ENCODE measurements around the gene POLR2E. TPM values are rescaled to one million over a fixed set of nuclear protein-coding genes. Genes with fewer than 3 reads are reported as not detected.

Gene POLR2E
- polyA plus RNA-seq, 3 donors: 183 to 222 (median 195) TPM

- peaks cover 52 to 72% of the 10 kb centered on the region in 2 donors for H3K36me3 ChIP-seq (replicated peaks in 1 of 2; ENCODE audit: control insufficient read depth in 1 of 2, insufficient read depth in 2 of 2, low read length in 2 of 2)
- no peak overlapping the region for H3K9ac ChIP-seq (ENCODE audit: insufficient read depth, low read length, poor library complexity, severe bottlenecking)
- H4K20me1 ChIP-seq (ENCODE audit: insufficient read depth, low read length): peaks cover 10% of the 10 kb centered on the region
- peaks cover 3% of the 10 kb centered on the region for H3K4me1 Mint-ChIP-seq
- DNase-seq: no peak
- peak overlapping the region in 1 of 7 donors; percentile 31 for H3K27ac Mint-ChIP-seq
- no peaks in the 10 kb centered on the region for H3K4me1 ChIP-seq (ENCODE audit: control insufficient read depth in 1 of 2, insufficient read depth in 2 of 2, low read length in 2 of 2)
- H3K79me2 ChIP-seq (ENCODE audit: insufficient read depth, low read length): no peaks in the 10 kb centered on the region
- H3K27ac ChIP-seq (ENCODE audit: low read depth in 1 of 2, low read length in 2 of 2): no peak overlapping the region
- H3K27me3 Mint-ChIP-seq (ENCODE audit: low read depth in 3 of 3): peaks cover 0 to 9% (median 0%) of the 10 kb centered on the region in 3 donors
- no peaks in the 10 kb centered on the region for H3K27me3 ChIP-seq (ENCODE audit: control insufficient read depth in 2 of 2, insufficient read depth in 2 of 2, low read length in 2 of 2)
- peaks cover 17 to 34% (median 28%) of the 10 kb centered on the region in 7 donors for H3K9me3 Mint-ChIP-seq
- intact Hi-C loops (cut with micrococcal nuclease): no loop called here
- no peak overlapping the region for H3K4me3 Mint-ChIP-seq
- no peak overlapping the region for H3K4me3 ChIP-seq (replicated peaks in 1 of 3; ENCODE audit: low read depth in 2 of 3, low read length in 3 of 3)
- H2AFZ ChIP-seq (ENCODE audit: insufficient read depth, low read depth, low read length, poor library complexity, severe bottlenecking): no peak overlapping the region
- H3K36me3 Mint-ChIP-seq: peaks cover 60 to 63% of the 10 kb centered on the region in 2 donors
- TF ChIP-seq CTCF (IDR thresholded peaks at IDR 0.05): no peak
- 87% methylated on average over 10 of the region's 14 CpGs for WGBS (ENCODE audit: insufficient coverage)
- H3K4me2 ChIP-seq (replicated peaks; ENCODE audit: extremely low read depth, low read length, poor library complexity, severe bottlenecking): no peak overlapping the region
- H3K9me3 ChIP-seq (replicated peaks in 1 of 2; ENCODE audit: control insufficient read depth in 1 of 2, insufficient read depth in 1 of 2, low read length in 2 of 2): peaks cover 21 to 25% of the 10 kb centered on the region in 2 donors
Observed at GRCh38 chr19:1055028-1055425, 40.1 kb downstream of the POLR2E start.

- Mint-ChIP-seq H3K27me3 (ENCODE audit: low read depth in 3 of 3) (peaks cover 0 to 9% (median 0%) of the 10 kb centered on the region in 3 donors), H3K4me3 (no peak overlapping the region), H3K27ac (peak overlapping the region in 1 of 7 donors; percentile 30), H3K9me3 (peaks cover 17 to 34% (median 28%) of the 10 kb centered on the region in 7 donors), H3K36me3 (peaks cover 56 to 63% of the 10 kb centered on the region in 2 donors), H3K4me1 (peaks cover 3% of the 10 kb centered on the region)
- H2AFZ ChIP-seq (ENCODE audit: insufficient read depth, low read depth, low read length, poor library complexity, severe bottlenecking): no peak overlapping the region
- H3K4me2 ChIP-seq (replicated peaks; ENCODE audit: extremely low read depth, low read length, poor library complexity, severe bottlenecking): no peak overlapping the region
- intact Hi-C loops (cut with micrococcal nuclease): no loop called here
- H3K36me3 ChIP-seq (replicated peaks in 1 of 2; ENCODE audit: control insufficient read depth in 1 of 2, insufficient read depth in 2 of 2, low read length in 2 of 2): peaks cover 52 to 72% of the 10 kb centered on the region in 2 donors
- WGBS (ENCODE audit: insufficient coverage): 94% methylated on average over 13 of the region's 28 CpGs
- H3K9ac ChIP-seq (ENCODE audit: insufficient read depth, low read length, poor library complexity, severe bottlenecking): no peak overlapping the region
- H3K9me3 ChIP-seq (replicated peaks in 1 of 2; ENCODE audit: control insufficient read depth in 1 of 2, insufficient read depth in 1 of 2, low read length in 2 of 2): peaks cover 21 to 25% of the 10 kb centered on the region in 2 donors
- DNase-seq: no peak
- no peaks in the 10 kb centered on the region for H3K4me1 ChIP-seq (ENCODE audit: control insufficient read depth in 1 of 2, insufficient read depth in 2 of 2, low read length in 2 of 2)
- TF ChIP-seq CTCF (IDR thresholded peaks at IDR 0.05): no peak
- no peaks in the 10 kb centered on the region for H3K79me2 ChIP-seq (ENCODE audit: insufficient read depth, low read length)
- H4K20me1 ChIP-seq (ENCODE audit: insufficient read depth, low read length): peaks cover 10% of the 10 kb centered on the region
- H3K27ac ChIP-seq (ENCODE audit: low read depth in 1 of 2, low read length in 2 of 2): no peak overlapping the region
- H3K27me3 ChIP-seq (ENCODE audit: control insufficient read depth in 2 of 2, insufficient read depth in 2 of 2, low read length in 2 of 2): no peaks in the 10 kb centered on the region
- no peak overlapping the region for H3K4me3 ChIP-seq (replicated peaks in 1 of 3; ENCODE audit: low read depth in 2 of 3, low read length in 3 of 3)
Observed at GRCh38 chr19:1054102-1055027, 40.8 kb downstream of the POLR2E start.
